Left kidney (tissue), 2 donors: ENCODE data around the gene SP5. TPM values are rescaled to one million over a fixed set of nuclear protein-coding genes. Genes with fewer than 3 reads are reported as not detected.
"Not testable (repeated sequence)": the region's sequence is repeated elsewhere in the genome, so short reads cannot be mapped to it uniquely, and the experiment has no call there.

Experiments used
- DNase-seq: peaks from one replicate; pipeline ENCODE4 v3.0.0-alpha.2; 2013
- polyA plus RNA-seq: library from polyadenylated mRNA; unstranded; fragments of 120-200 nt; gene quantifications from one replicate; pipeline ENCODE4 v1.2.1, GENCODE V29; 2013; ENCODE audit not compliant: insufficient read length

Gene SP5
- polyA plus RNA-seq, 1 donor, result 0.47 TPM

- no peak for DNase-seq
These were observed 3.9 kb upstream of the SP5 start for GRCh38 chr2:170711196-170711773.

DNA sequence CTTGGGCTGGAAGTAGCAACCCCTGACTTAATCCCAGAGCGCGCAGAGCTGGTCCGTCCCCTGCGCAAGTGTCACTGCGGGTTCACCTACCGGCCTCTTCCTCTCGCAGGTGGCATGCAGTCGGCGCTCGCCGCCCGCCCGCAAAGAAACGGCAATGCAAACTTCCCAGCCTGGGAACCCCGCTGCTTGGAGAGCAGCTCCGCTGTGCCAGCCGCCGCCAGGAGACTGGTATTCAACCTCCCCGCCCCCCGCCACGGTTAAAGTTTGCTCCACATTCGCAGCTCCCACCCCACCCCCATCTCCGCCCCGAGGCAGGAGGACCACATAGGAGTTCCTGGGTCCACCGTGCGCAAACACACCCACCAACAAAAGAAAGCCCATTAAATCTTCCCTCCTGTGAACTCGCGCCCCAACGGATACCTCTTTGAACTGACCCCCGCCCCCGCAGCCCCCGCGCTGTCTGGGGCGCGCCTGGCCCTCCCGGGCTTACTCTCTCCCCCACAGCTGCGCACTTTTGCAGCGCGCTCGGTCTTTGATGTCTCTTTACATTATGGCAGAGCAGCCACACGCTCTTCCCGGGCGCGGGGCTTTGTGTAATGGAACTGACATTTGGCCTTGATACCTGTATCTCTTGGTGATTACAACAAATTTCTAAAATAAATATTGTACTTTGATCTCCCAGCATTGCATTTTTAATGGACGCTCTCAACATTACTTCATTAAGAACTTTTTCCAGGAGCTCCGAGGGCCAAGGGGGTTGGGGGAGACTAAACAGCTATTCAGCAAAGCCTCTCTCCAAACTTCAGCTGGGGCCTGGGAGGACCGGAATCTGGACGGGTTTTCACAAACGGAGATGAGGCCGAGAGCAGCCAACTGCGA lies 3.1 kb upstream of the SP5 start:
- no peak for DNase-seq

GRCh38 chr2:170712653-170713542 lies 2.2 kb upstream of the SP5 start:
- DNase-seq, result no peak

DNA sequence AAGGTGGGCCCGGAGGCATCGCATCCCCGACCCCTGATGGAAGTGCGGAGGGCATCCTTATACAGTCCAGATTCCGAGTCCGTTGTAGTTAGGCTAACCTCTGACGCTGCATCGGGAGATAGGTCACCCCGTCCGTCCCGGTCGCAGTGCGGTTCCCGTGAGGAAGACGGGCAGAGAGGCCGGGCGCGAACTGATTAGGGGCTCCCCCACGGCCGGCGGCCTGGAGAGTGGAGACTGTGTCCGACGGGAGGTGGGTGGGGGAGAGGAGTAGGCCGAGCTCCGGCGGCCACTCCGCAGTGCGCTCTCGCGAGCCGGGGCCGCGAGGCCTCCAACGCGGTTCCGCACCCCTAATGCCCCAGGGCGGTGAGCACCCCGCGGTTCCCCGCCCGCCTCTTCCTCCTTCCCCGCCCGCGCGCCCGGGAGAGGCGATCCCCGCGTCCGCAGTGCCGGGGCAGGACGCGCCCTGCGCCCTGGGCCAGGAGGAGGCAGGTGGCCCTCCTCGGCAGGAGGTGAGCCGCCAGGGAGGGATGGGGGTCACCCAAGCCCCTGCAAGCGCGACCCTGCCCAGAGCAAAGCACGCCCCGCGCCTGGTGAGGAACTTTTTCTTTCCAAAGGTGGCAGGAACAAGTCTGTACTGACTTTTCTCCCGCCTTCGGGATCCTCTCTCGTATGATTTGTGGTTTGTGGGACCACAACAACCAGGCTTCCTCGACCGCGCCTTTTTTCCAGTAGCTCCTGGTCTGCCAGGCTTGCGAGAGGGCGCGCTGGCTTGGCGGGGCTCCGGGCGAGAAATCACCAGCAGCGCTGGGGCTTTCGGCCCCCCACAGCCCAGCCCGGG lies 1.4 kb upstream of the SP5 start:
- no peak for DNase-seq

DNA sequence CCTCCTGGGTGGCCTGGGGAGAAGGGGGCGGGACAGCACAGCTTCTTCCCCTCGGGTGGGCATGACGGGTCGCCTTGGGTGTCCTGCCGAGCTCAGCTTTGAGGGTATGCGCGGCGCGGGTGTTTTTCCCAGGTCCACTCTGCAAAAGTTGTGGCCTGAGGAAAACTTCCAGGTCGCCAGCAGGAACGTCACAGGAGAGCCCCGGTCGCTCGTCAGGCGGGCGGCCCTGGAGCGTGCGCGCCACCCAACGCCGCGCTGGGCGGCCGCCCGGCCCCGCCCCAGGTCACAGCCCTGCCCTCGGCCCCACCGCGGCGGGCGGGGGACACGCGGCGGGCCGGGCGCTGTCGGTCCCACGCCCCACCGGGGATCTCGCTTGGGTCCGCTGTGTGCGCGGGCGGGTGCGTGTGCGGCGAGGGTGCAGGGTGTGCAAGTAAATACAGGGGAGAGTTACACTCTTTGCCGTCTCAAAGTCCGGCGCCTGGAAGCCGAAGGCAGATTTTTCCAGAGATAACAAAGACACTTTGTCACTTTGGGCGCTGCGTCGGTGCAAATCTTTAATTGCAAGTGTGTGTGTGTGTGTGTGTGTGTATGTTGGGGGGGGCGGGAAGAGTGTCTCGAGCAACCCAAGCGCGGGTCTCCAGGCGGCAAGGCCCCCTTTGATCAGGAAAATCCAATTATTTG lies 616 bp upstream of the SP5 start:
- DNase-seq, result no peak

- no peak for DNase-seq
These were observed 1.0 kb downstream of the SP5 start for GRCh38 chr2:170715932-170716777.

- DNase-seq, result no peak
These were observed 1.9 kb downstream of the SP5 start for GRCh38 chr2:170716851-170717598.

- no peak for DNase-seq
These were observed 2.4 kb downstream of the SP5 start for GRCh38 chr2:170717599-170717963.

GRCh38 chr2:170717991-170718589 lies 3.0 kb downstream of the SP5 start:
- DNase-seq, result no peak

GRCh38 chr2:170719810-170720209 lies 4.7 kb downstream of the SP5 start:
- no peak for DNase-seq

GRCh38 chr2:170721678-170722077 lies 6.5 kb downstream of the SP5 start:
- no peak for DNase-seq

DNA sequence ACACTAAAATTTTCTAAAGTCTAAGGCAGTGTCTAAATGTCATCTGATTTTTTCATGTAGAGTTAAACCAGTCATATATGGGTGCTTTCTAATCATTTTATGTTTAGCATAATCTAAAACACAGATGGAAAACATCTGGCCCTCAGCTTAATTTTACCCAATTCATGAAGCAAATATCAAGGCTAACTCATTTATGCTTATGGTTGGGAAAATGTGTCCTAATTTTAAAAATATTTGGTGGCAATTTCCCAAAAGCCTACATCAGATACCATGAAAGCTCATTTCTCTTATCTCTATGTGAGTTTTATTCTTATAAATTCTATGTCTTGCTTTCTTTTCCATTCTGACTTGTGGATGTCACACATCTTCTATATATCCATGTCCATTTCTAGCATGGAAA lies 7.2 kb downstream of the SP5 start:
- DNase-seq, result no peak

GRCh38 chr2:170723446-170723958 lies 8.4 kb downstream of the SP5 start:
- no peak for DNase-seq

- DNase-seq, result no peak
These were observed 18.9 kb downstream of the SP5 start for GRCh38 chr2:170733798-170734600.

- DNase-seq, result not testable (repeated sequence)
These were observed 19.5 kb downstream of the SP5 start for GRCh38 chr2:170734601-170735000.

GRCh38 chr2:170736628-170737027 lies 21.5 kb downstream of the SP5 start:
- DNase-seq, result no peak

GRCh38 chr2:170737406-170737805 lies 22.3 kb downstream of the SP5 start:
- DNase-seq, result no peak

DNA sequence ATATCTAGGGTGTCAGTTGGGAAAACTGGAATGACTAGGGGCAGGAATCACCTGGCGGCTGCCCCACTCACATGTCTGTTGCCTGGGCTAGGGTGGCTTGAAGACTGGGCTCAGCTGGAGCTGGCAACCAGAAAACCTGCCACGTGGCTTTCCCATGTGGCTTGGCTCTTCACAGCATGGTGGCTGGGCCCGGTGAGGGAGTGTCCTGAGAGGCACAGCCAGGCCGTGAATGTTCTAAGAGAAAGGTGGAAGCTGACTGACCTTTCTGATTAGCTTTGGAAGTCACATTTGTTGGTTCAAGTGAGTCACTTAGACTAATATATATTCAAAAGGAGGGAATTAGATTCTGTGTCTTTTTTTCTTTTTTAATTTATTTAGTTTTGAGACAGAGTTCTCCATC lies 22.7 kb downstream of the SP5 start:
- no peak for DNase-seq
